NB4 (cell line): ENCODE data around the gene RAN.
A peak's percentile ranks its signal among the peaks of the same experiment; 100 is the strongest.

Experiments used
- DNase-seq: peaks from one replicate; pipeline ENCODE4 v3.0.0; 2010; ENCODE audit warnings: low read depth
- H3K4me3 ChIP-seq: one replicate; pipeline ENCODE4 v1.5.1; 2011; ENCODE audit warnings: mild to moderate bottlenecking, low read depth, low read length, moderate library complexity
- MYC ChIP-seq: IDR thresholded peaks from 2 replicates; pipeline ENCODE4 v1.6.1; 2011; ENCODE audit warnings: low read depth, low read length
- POLR2A ChIP-seq: IDR thresholded peaks from 2 replicates; pipeline ENCODE4 v1.6.1; 2011; ENCODE audit warnings: mild to moderate bottlenecking; ENCODE audit not compliant: insufficient read length; ENCODE audit errors: extremely low read depth
- TF ChIP-seq, protein P1 (sequence below): IDR thresholded peaks from 2 replicates; pipeline ENCODE4 v1.6.1; 2011; ENCODE audit warnings: low read depth, low read length
- TF ChIP-seq, protein P2 (sequence below): IDR thresholded peaks from one replicate; pipeline ENCODE4 v1.5.1; 2012; ENCODE audit warnings: low read depth, low read length

RAN gene

DNA sequence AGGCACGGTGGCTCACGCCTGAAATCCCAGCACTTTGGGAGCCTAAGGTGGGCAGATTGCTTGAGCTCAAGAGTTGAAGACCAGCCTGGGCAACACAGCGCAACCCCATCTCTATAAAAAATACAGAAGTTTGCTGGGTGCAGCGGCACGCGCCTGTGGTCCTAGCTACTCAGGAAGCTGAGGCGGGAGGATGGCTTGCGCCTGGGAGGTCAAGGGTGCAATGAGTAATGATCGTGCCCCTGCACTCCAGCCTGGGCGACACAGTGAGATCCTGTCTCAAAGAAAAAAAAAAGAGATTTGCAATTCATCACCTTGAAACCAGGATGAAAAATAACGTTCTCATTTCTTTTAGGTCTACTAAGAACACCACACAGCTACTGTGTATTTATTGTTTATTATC lies 36.9 kb upstream of the RAN start:
- H3K4me3 ChIP-seq: no peak overlapping the region
- peak; percentile 85 for DNase-seq
- TF ChIP-seq, protein P1, sequence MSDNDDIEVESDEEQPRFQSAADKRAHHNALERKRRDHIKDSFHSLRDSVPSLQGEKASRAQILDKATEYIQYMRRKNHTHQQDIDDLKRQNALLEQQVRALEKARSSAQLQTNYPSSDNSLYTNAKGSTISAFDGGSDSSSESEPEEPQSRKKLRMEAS: no peak
- no peak for TF ChIP-seq POLR2A

DNA sequence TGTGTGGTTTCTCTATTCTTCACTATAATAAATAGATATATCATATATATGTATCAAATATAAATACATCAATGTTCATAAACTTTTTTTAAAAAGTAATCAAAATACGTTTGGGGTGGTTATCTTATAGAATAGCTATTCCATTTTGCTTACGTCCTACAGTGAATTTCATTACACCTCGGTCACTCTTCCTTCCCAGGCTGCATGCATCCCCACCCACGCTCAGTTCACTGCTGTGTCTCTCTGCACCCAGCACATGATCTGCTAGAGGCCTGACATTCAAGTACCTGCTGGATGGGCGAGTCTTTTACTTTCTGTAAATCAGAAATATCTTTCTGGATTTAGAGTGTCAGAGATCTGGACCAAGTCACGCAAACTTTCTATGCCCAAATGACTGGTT lies 36.4 kb upstream of the RAN start:
- no peak overlapping the region for H3K4me3 ChIP-seq
- no peak for DNase-seq
- TF ChIP-seq MYC (no peak), POLR2A (no peak)
- TF ChIP-seq, protein P2, sequence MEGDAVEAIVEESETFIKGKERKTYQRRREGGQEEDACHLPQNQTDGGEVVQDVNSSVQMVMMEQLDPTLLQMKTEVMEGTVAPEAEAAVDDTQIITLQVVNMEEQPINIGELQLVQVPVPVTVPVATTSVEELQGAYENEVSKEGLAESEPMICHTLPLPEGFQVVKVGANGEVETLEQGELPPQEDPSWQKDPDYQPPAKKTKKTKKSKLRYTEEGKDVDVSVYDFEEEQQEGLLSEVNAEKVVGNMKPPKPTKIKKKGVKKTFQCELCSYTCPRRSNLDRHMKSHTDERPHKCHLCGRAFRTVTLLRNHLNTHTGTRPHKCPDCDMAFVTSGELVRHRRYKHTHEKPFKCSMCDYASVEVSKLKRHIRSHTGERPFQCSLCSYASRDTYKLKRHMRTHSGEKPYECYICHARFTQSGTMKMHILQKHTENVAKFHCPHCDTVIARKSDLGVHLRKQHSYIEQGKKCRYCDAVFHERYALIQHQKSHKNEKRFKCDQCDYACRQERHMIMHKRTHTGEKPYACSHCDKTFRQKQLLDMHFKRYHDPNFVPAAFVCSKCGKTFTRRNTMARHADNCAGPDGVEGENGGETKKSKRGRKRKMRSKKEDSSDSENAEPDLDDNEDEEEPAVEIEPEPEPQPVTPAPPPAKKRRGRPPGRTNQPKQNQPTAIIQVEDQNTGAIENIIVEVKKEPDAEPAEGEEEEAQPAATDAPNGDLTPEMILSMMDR: no peak

DNA sequence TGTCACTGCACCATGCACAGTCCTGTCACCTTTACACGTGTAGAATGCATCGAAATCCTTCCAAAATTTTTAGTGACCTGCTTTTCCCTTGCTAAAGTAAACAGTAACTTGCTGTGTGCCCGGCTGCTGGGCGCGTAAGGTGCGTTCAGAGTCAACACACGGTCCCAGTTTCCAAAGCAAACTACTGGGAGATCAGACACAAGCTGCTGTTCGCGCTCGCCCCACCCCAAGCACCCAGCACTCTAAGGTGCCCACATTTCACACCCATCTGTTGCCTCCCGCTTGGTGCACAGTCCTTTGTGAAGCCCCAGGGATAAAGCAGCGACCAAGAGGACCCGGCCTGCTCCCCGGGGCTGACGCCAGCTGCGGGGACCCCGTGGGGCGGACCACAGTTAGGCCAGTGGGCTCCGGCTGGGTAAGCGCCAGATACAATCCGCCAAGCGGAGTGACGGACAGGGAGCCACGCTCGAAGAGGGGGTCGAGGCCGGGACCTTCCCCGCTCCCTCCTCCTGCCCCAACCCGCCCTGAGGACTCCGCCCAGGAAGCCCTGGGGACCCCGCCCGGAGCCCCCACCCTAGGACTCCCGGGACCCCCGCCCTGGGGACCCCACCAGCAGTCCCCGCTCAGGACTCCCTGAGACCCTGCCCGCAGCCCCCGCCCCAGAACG lies 33.4 kb upstream of the RAN start:
- TF ChIP-seq, protein P2: no peak
- TF ChIP-seq POLR2A (no peak), MYC (no peak)
- TF ChIP-seq, protein P1: no peak
- DNase-seq: peak; percentile 44
- peak overlapping the region; percentile 58 for H3K4me3 ChIP-seq

DNA sequence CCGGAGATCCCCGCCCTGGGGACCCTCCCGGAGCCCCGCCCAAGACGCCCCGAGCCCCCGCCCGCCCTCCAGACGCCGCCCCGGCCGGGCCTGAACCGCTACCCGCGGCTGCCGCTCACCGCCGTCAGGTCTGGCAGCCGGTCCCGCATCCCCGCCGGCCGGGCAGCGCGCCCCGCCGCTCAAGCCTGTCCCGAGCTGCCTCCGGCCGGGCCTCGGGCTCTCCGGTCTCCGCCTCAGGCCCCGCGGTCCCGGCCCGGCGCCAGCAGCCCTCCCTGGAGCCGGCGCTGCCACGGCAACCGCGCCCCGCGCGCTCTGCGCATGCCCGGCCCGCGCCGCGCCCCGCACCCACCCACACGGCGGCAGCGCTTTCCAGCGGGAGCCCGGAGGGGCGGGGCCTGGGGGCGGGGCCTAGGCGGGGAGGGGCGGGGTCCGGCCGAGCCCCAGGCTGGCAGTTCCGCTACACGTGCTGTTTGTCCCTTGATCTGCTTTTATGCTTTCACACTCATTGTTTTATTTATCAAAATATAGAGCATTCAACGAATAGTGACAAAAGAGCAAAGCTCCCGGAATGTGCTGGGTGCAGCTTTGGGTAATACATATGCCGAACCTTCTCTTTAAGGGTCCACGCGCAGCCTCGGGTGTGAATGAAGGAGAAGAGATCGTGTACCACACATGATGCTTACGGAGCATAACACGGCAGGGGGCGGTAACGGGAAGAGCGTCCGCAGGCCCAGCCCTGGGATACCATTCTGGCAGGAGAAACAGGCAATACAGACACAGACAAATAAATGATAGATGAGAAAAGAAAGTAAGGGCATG lies 32.7 kb upstream of the RAN start, which contains the start of gene STX2:
STX2 (minus strand) TSS at position 300 of the 819 bp plus-strand sequence; CDS start at position 149, 151 bp downstream.
- peak within 1 kb of the TSS; percentile 65 for H3K4me3 ChIP-seq
- peak; percentile 90 for TF ChIP-seq MYC
- peak; percentile 43 for TF ChIP-seq POLR2A
- TF ChIP-seq, protein P1: peak; percentile 90
- TF ChIP-seq, protein P2: peak; percentile 36
- DNase-seq: peak; percentile 88

DNA sequence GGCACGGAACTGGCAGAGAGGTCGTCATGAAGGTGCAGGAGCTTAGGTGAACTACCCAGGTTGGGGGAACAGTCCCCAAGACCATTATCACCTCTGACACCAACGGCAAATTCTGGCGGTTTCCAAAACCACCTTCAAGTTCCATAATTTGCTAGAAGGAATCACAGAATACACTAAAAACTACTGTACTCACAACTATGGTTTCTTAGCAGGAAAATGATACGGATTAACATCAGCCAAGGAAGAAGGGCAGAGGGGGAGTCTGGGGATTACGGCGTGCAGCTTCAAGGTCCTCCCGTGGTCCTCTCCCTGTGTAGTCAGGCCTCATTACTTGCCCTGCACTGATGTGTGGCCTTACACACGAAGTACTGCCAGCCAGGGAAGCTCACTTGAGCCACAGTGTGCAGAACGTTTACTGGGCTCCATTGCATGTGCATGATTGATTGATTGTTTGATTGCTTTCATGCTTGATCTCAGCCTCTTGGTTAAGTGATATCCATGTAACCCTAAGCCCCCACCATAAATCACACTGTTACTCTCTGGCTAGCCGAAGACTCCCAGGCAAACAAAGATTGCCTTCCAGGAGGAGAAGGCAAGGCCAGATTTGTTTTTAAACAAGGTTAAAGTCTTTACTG lies 32.0 kb upstream of the RAN start:
- TF ChIP-seq MYC (no peak), POLR2A (no peak)
- TF ChIP-seq, protein P2: no peak
- TF ChIP-seq, protein P1: no peak
- DNase-seq: no peak
- peak overlapping the region; percentile 65 for H3K4me3 ChIP-seq

DNA sequence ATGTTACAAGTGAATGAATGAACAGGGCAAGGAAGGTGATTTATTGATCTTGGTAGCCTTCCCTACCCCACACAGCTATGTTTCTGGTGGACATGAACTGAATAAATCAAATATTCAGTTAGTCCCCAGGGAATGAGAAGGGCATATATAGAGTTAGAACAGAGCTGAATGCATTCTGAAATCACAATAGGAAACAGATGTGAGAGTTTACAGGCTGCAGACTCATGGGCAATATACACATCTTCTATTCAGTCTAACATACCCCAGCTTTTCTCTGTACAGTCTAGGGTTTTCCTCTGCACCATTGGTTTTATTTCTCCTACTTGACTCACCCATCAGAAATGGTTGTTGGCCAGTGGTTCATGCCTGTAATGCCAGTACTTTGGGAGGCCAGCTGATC lies 25.5 kb upstream of the RAN start:
- TF ChIP-seq, protein P2: no peak
- TF ChIP-seq, protein P1: no peak
- TF ChIP-seq POLR2A (no peak), MYC (no peak)
- no peak overlapping the region for H3K4me3 ChIP-seq
- DNase-seq: no peak
